GM12872 (cell line): ENCODE results near the gene BTLA.
A peak's percentile ranks its signal among the peaks of the same experiment; 100 is the strongest.

Experiments used
- CTCF ChIP-seq: IDR thresholded peaks from 3 replicates; pipeline ENCODE4 v1.5.1; 2011; ENCODE audit warnings: low read depth, mild to moderate bottlenecking, low read length, moderate library complexity; ENCODE audit not compliant: insufficient read depth

The BTLA gene

GRCh38 chr3:112460519-112461195, 38.6 kb downstream of the BTLA start:
- no peak for TF ChIP-seq CTCF

- no peak for TF ChIP-seq CTCF
Observed at GRCh38 chr3:112459750-112460149, 39.5 kb downstream of the BTLA start.

GRCh38 chr3:112456147-112456546, 43.1 kb downstream of the BTLA start:
- TF ChIP-seq CTCF: no peak

DNA sequence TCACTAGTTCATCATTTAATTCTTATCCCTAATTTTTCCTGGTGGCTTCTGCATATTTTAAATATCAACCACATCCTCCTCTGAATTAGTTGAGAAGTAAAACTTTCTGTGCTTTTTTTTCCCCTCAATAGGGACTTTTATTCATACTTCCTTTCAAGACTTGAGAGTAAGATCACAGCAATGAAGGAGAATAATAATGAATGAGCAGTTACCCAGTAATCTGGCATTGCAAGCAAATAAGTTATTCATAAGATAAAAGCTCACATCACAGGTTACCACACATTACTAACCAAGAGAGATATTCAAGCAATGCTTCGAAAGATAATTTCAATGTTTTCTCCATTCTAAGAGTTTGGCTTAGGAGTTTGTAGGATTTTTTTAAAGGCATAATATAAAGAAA, 50.3 kb downstream of the BTLA start:
- TF ChIP-seq CTCF: no peak

GRCh38 chr3:112446343-112446742, 52.9 kb downstream of the BTLA start:
- TF ChIP-seq CTCF: no peak

- TF ChIP-seq CTCF: no peak
Observed at GRCh38 chr3:112445839-112446238, 53.4 kb downstream of the BTLA start.

DNA sequence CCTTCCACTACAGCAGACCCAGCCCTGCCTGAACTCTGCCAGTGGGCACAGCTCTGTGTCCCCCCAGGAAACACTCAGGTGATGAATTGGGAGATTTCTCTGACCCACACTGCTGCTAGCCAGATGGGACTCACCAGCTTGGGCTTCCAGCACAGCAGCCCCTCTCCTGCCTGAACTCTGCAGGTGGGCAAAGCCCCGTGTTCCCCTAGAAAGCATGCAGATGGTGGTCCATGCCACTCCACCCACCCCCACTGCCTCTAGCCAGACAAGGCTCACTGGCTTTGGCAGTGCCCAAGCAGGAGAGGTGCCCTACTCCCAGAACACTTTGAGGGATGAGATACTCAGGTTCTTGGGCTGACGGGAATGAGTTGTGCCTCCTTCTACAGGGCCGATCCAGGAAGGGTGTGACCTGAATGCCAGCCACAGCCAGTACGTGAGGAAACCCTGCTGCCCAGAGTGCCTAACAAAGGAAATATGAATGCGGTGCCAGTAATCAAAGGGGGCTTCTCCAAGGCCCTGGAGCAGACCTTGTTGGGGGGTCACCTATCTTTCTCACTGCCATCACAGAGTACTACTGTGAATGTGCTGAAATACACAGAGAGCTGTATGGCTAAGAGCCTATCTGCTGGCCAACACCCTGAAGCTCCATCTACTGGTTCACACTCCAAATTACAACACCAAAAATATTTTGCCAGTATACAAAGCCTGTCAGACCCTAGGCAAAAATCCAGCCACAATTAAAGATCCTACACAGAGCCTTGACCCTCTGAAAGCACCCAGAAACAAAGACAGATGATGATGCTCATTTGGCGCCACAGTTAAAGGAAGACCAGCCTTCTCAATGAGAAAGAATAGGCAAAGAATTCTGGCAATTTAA, 61.9 kb downstream of the BTLA start:
- TF ChIP-seq CTCF: peak; percentile 61
